ENCODE data around the gene PHF20.

PHF20 gene

DNA sequence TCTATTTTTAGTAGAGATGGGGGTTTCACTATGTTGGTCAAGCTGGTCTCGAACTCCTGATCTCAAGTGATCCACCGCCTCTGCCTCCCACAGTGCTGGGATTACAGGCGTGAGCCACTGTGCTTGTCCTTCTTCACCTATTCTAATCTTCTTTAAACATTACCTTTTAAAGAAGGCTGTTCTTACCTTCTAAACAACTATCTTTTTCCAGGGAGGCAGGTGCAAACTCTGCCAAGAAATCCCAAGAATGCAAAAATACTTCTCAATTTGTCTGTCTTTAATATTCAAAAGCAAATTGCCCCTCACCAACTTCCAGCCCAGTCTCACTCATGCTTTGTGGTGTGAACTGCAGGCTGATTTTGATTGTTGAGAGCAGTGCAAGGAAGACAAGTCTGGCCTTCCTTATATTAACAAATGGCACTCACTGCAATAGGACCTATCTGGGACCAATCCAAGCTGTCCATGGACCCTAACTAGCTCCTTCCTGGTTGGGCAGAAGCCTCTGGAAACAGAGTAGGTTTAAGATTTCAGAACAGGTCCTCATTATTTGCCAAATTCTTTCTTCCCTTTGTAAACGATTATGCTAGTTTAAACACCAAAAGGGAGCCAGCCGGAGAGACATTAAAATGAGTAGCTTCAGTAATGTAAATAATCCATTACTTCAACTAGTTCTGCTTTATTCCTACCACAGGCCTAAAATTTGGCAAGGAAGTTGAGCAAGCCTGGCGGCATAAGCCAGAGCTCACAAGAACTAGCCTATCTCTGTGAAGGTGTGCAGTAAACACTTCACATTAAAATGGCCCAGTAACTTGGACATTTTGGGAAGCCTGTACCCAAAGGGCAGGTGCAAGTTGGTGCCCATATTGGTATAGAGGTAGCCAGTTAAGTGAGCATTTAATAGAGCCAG, 180.9 kb downstream of the PHF20 start:
- Histone ChIP-seq H4K20me1 (ENCODE audit: insufficient read depth, low read length) (no peaks in the 10 kb centered on the region), H3K9me3 (replicated peaks; ENCODE audit: insufficient read depth, low read length) (no peaks in the 10 kb centered on the region), H3K27me3 (replicated peaks; ENCODE audit: insufficient read depth, low read length) (no peaks in the 10 kb centered on the region), H3K36me3 (replicated peaks; ENCODE audit: insufficient read depth, low read length) (no peaks in the 10 kb centered on the region), H3K9me2 (replicated peaks; ENCODE audit: insufficient read depth, low read length) (no peaks in the 10 kb centered on the region), H3K79me2 (ENCODE audit: low read length) (peaks cover 23% of the 10 kb centered on the region), H3F3A (ENCODE audit: insufficient read depth, low read length) (peaks cover 44% of the 10 kb centered on the region), H3K4me3 (ENCODE audit: low read length) (peak overlapping the region; percentile 88), H3K27ac (ENCODE audit: low read length) (peak overlapping the region; percentile 99), H2AFZ (ENCODE audit: low read length) (no peak overlapping the region), H3K4me2 (ENCODE audit: low read depth, low read length) (peak overlapping the region; percentile 88), H3K4me1 (ENCODE audit: low read length) (peaks cover 30% of the 10 kb centered on the region), H3K9ac (ENCODE audit: low read length) (peak overlapping the region; percentile 99)
- peak; percentile 30 for DNase-seq
- TF ChIP-seq, protein P1, sequence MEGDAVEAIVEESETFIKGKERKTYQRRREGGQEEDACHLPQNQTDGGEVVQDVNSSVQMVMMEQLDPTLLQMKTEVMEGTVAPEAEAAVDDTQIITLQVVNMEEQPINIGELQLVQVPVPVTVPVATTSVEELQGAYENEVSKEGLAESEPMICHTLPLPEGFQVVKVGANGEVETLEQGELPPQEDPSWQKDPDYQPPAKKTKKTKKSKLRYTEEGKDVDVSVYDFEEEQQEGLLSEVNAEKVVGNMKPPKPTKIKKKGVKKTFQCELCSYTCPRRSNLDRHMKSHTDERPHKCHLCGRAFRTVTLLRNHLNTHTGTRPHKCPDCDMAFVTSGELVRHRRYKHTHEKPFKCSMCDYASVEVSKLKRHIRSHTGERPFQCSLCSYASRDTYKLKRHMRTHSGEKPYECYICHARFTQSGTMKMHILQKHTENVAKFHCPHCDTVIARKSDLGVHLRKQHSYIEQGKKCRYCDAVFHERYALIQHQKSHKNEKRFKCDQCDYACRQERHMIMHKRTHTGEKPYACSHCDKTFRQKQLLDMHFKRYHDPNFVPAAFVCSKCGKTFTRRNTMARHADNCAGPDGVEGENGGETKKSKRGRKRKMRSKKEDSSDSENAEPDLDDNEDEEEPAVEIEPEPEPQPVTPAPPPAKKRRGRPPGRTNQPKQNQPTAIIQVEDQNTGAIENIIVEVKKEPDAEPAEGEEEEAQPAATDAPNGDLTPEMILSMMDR (IDR thresholded peaks at IDR 0.05; ENCODE audit: low read length): no peak
- TF ChIP-seq EZH2 (optimal IDR thresholded peaks at IDR 0.05; ENCODE audit: low read depth, low read length) (no peak), EZH2phosphoT487 (IDR thresholded peaks at IDR 0.05; ENCODE audit: low read length) (no peak)

DNA sequence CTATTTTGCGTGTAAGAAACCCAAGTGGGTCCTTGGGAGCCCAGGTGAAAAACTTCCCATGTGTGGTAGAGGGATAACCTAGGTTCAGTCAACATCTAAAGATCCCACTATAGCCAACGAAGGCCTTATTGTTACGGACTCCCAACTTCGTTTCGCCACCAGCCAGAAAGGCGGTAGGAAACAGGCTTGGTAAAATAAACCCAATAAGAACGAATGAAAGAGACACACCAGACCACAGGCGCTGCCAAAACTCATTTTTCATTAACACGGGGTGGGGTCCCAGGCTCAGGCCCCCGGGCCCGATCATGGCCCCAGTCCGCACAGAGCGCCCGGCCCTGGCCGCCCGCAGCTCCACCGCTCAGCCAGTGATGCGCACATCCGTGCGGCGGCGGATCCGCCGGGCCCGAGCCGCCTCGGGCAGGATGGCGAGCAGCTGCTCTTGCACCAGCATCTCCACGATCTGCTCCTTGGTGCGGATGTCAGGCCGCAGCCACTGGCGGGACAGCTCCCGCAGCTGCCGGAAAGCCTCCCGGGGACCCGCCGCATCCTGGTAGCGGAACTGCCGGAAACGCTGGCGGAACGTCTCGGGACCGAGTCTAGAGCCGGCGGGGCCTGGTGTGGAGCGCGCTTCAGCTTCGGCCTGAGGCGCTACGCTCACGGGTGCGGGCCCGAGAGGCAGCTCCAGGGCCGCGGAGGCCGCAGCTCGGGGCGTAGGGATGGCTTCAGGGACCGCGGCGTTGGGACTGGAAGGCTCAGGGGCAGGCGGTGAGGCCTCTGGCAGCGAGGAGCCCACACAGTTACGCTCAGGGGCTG, 181.8 kb downstream of the PHF20 start:
- Histone ChIP-seq H3F3A (ENCODE audit: insufficient read depth, low read length) (peaks cover 40% of the 10 kb centered on the region), H3K79me2 (ENCODE audit: low read length) (peaks cover 23% of the 10 kb centered on the region), H3K36me3 (replicated peaks; ENCODE audit: insufficient read depth, low read length) (no peaks in the 10 kb centered on the region), H3K4me2 (ENCODE audit: low read depth, low read length) (peak overlapping the region; percentile 88), H3K4me3 (ENCODE audit: low read length) (peak overlapping the region; percentile 88), H3K27ac (ENCODE audit: low read length) (peak overlapping the region; percentile 99), H2AFZ (ENCODE audit: low read length) (peak overlapping the region; percentile 68; the same call in 1 of the 2 replicates), H3K4me1 (ENCODE audit: low read length) (peaks cover 22% of the 10 kb centered on the region), H4K20me1 (ENCODE audit: insufficient read depth, low read length) (no peaks in the 10 kb centered on the region), H3K27me3 (replicated peaks; ENCODE audit: insufficient read depth, low read length) (no peaks in the 10 kb centered on the region), H3K9ac (ENCODE audit: low read length) (peak overlapping the region; percentile 99), H3K9me3 (replicated peaks; ENCODE audit: insufficient read depth, low read length) (no peaks in the 10 kb centered on the region), H3K9me2 (replicated peaks; ENCODE audit: insufficient read depth, low read length) (no peaks in the 10 kb centered on the region)
- DNase-seq: peak; percentile 48
- TF ChIP-seq EZH2 (optimal IDR thresholded peaks at IDR 0.05; ENCODE audit: low read depth, low read length) (no peak), EZH2phosphoT487 (IDR thresholded peaks at IDR 0.05; ENCODE audit: low read length) (no peak)
- TF ChIP-seq, protein P1 (IDR thresholded peaks at IDR 0.05; ENCODE audit: low read length): no peak

DNA sequence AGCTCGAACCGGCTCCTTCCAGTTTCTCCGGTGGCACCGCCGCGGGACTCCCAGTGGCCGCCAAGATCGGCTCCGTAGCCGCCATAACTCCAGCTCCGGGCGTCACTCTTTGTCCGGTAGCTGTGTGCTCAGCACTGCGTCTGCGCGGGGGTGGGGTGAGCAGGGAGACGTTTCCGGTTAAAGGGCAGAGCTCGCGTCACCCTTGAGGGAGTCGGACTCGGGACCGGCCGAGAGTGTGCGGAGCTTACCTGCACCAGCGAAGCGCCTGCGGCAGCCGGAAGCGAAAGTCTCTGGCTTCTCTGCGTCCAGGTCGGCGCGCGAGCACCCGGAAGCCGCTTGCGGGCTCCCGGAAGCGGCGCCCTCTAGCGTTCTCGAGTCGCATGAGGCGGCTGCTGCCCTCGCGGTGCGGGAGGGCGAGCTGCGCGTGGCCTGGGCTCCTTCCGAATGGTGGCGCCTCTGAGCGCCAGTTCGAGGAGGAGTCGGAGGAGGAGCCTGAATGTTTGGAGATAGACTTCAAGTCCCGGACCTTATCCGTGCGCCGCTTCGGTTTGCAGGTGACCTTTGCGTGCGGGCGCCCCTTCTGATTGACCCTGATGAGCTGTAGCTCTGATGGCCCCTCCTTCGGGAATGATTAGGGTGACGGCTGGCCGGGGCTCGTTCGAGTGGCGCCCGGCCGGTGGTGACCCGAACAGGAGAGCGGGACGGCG, 182.5 kb downstream of the PHF20 start, which contains the start of gene SCAND1:
Gene SCAND1 (minus strand): TSS at position 303 of the 707 bp plus-strand sequence. CDS start 218 bp downstream, at position 85.
- peaks cover 23% of the 10 kb centered on the region for H3K79me2 ChIP-seq (ENCODE audit: low read length)
- H3K27ac ChIP-seq (ENCODE audit: low read length): peak within 1 kb of the TSS; percentile 99
- H3K36me3 ChIP-seq (replicated peaks; ENCODE audit: insufficient read depth, low read length): no peaks in the 10 kb centered on the region
- TF ChIP-seq EZH2phosphoT487 (IDR thresholded peaks at IDR 0.05; ENCODE audit: low read length): no peak
- TF ChIP-seq, protein P1 (IDR thresholded peaks at IDR 0.05; ENCODE audit: low read length): peak; percentile 99
- peak within 1 kb of the TSS; percentile 99 for H3K9ac ChIP-seq (ENCODE audit: low read length)
- H3K9me3 ChIP-seq (replicated peaks; ENCODE audit: insufficient read depth, low read length): no peaks in the 10 kb centered on the region
- no peaks in the 10 kb centered on the region for H4K20me1 ChIP-seq (ENCODE audit: insufficient read depth, low read length)
- peak; percentile 99 for DNase-seq
- H3K9me2 ChIP-seq (replicated peaks; ENCODE audit: insufficient read depth, low read length): no peaks in the 10 kb centered on the region
- H3F3A ChIP-seq (ENCODE audit: insufficient read depth, low read length): peaks cover 32% of the 10 kb centered on the region
- H3K4me2 ChIP-seq (ENCODE audit: low read depth, low read length): peak within 1 kb of the TSS; percentile 88
- no peaks in the 10 kb centered on the region for H3K27me3 ChIP-seq (replicated peaks; ENCODE audit: insufficient read depth, low read length)
- H2AFZ ChIP-seq (ENCODE audit: low read length): peak within 1 kb of the TSS; percentile 75
- H3K4me3 ChIP-seq (ENCODE audit: low read length): peak within 1 kb of the TSS; percentile 88
- H3K4me1 ChIP-seq (ENCODE audit: low read length): peaks cover 14% of the 10 kb centered on the region
